GM19025 (cell line): ENCODE measurements around the gene AK8.

ENCODE experiments used
- ATAC-seq: cut with Tn5 transposase; IDR thresholded peaks from one replicate; pipeline ENCODE4 v1.9.1; 2021; ENCODE audit warnings: mild to moderate bottlenecking, low read depth, moderate library complexity; ENCODE audit not compliant: unreplicated experiment

The AK8 gene

GRCh38 chr9:132828201-132828770 lies 49.8 kb downstream of the AK8 start:
- no peak for ATAC-seq

GRCh38 chr9:132827366-132827765 lies 50.7 kb downstream of the AK8 start:
- ATAC-seq = no peak

GRCh38 chr9:132826621-132827365 lies 51.3 kb downstream of the AK8 start:
- no peak for ATAC-seq

DNA sequence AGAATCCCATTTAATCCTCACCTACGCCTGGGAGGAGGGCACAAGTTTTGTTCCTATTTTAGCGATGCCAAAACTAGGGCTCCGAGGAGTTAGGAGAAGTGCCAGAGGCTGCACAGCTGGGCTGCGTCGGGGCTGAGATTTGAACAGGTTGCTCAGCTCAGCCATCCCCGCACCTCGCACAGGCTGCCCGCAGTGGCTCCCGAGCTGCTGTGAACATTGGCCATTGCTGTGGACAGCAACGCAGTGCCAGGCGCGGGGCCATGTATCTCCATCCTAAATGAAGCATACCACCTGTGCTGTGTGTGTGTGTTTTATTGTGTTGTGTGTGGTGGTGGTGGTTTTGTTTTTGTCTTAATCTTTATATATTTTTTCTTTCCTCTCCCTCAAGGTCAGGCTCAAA lies 52.0 kb downstream of the AK8 start:
- no peak for ATAC-seq

- ATAC-seq = no peak
Observed at GRCh38 chr9:132825430-132825829, 52.7 kb downstream of the AK8 start.

- no peak for ATAC-seq
Observed at GRCh38 chr9:132824951-132825350, 53.1 kb downstream of the AK8 start.

- ATAC-seq = no peak
Observed at GRCh38 chr9:132824151-132824550, 53.9 kb downstream of the AK8 start.

DNA sequence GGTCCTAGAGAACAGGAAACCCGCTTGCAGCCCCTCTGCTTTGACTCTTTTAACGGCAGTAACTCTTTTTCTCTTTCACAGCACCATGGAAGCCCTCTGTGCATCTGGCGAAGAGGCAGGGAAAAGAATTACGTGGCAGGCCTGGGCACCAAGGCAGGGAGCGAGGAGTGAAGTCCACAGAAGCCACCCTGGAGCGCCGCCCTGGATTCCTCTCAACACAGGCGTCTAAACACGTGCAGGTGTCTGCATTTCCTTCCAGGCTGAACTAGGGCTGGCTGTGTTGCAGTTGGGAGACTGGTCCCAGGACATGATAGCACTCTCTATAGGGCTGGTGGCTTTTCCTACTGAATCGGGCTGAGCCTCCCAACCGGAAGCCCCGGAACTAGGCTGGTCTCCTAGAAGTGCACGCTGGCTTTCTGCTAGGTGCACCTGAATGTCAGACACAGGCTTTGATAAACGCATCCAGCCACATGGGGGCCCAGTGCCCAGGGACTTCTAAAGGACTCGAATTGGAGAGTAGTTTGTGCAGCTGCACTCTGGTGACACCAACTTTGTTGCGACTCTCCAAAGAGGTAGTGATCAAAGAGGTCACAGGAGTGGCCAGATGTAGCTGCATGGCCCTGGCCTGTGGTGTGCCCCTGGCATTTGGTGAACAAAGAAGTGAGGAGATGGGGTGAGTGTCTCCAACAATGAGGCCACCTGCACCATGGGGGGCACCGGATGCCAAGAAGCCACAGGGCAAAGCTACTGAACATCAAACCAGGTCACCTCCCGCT lies 54.5 kb downstream of the AK8 start:
- ATAC-seq = no peak

DNA sequence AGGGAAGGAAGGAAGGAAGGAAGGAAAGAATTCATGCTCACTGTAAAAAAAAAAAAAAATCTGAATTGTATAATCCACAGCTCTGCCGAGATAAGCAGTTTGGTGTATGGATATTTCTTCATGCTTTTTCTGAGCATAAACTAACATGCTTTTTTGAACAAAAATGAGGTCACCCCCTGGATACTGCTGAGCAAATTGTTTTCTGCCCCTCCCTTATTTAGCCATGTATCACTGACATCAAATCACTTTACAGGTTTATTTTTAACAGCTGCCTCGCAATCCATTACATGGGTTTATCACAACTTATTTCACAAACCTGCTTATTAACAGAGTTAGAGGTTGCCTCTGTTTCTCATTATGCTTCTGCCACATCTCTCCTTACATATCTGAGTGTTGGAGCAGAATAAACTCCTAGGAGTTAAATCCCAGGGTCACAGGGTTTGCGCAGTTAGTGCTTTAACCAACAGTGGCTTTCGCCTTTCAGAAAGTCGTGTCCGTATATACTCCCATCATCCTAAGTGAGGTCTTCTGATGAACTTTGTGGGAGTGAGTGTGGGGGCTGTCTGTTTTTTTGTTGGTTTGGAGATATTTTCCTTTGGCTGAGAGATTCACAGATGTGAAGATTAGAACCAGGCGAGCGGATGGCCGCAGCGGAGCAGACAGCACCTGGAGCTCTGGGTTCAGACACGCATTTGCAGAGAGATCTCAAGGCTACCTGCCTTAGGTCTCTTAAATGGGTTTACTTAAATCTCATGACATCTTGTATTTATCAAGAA lies 57.7 kb downstream of the AK8 start:
- no peak for ATAC-seq

- ATAC-seq = no peak
Observed at GRCh38 chr9:132818588-132818987, 59.5 kb downstream of the AK8 start.

DNA sequence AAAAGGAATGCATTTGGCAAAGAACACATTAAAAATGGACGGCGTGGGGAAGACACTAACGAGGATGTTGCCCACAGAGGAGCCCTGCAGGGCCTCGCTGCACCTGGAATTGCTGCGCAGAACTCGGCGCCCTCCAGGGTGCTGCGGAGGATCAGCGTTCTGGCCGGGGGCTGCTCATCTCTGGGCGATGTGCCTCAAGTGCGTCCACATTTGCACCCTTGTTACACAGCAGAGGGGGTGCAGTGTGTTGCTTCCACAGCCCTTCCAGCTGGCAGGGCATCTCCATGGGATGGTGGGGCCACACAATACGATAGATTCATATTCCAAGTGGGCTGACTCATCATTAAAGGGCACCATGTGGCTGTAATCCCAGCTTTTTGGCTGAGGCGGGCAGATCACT lies 63.1 kb downstream of the AK8 start:
- no peak for ATAC-seq

- ATAC-seq = no peak
Observed at GRCh38 chr9:132813115-132813771, 64.8 kb downstream of the AK8 start.

- no peak for ATAC-seq
Observed at GRCh38 chr9:132811985-132812384, 66.1 kb downstream of the AK8 start.

DNA sequence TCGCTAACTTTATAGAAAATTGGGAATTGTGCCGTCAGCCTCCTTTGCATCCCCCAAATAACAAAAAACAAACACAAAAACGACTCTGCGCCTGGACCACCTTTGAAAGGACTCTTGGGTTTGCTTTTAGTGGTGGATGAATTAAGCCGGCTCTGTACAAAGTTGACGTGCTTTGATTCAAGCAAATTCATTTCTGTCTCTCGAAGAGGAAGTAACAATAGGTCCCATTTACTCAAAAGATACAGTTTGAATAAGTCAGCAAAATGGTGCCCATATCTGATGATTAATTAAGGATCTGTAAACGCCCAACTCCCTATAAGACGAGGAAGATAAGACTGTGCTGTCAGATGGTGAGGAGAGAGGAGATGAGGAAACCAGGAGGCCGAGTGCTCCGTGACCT lies 67.8 kb downstream of the AK8 start:
- no peak for ATAC-seq

DNA sequence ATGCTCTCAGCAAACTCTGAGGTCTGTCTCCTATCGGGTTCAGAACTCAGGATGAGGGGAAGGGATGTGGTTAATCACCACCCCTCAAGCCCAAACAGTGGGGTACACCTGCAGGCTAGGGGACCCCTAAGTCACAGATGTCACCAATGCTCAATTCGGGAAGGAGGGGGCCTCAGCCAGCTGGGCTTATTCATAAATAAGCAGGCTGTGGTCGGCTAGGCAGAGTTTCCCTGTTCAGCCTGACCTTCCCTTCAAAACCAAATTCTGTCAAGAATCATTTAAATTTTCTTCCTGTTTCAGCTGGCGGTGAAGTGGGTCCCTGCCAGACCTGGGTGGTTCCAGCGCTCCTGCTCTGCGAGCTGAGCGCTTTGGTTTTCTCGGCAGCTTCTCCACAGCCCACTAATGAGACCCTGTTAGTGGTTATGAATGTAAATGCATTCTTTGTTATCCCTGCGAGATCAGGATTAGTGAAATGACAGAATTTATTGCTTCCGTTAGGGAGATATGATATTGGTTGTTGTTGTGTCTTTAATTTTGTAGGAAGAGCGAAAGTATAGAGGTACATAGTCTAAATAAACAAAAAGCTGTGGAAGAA lies 68.3 kb downstream of the AK8 start:
- no peak for ATAC-seq

GRCh38 chr9:132808645-132809044 lies 69.4 kb downstream of the AK8 start:
- ATAC-seq = no peak

DNA sequence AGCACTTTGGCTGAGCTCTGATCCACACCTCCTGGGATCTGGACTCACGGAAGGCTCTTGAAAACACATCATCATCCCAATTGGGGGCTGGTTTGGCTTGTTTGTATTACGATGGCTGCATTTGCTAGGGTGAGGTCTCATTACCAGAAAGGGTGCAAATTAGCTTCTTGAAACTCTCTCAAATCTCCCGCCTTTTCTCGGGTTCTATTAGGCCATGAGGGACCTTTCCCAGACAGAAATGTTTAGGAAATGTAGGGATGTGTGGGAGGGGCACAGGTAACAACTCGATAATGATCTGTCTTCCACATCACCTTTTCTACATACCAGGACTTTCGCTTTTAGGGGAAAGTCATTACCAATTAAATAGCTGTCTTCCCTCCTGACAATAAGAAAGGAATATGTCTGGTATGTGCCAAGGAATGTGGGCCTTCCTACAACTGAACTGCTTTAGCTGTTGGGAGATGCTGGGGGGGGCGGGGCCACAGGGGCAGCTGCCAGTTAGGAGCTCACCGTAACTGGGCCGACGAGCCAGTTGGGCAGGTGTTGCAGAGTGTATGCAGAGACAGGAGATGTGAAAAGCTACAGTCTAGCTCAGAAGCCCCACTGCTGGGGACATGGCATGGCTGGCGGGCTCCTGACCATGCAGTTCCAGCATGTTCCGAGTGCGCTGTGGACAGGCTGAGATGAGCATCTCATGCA lies 71.2 kb downstream of the AK8 start:
- ATAC-seq = no peak

DNA sequence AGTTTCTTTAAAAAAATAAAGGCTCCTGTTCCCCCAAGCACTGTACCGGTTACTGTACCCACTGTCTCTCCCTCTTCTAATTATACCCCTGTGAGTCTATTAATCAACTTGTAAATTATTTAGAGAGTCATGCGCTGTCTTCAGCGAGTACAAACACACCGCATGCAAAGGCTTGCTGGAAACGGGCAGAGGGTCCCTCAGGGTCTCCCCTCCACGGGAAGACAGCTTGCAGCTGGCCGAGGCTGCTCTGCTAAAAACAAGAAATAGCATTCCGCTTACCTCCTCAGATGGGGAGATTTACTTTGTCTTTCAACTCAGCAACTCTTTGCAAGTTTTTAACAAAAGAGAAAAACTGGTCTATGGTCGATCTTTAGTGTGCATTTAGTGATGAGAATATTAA lies 71.8 kb downstream of the AK8 start:
- ATAC-seq = no peak

- no peak for ATAC-seq
Observed at GRCh38 chr9:132804576-132805295, 73.3 kb downstream of the AK8 start.
